ENCODE results near the gene ARHGAP10.

DNA sequence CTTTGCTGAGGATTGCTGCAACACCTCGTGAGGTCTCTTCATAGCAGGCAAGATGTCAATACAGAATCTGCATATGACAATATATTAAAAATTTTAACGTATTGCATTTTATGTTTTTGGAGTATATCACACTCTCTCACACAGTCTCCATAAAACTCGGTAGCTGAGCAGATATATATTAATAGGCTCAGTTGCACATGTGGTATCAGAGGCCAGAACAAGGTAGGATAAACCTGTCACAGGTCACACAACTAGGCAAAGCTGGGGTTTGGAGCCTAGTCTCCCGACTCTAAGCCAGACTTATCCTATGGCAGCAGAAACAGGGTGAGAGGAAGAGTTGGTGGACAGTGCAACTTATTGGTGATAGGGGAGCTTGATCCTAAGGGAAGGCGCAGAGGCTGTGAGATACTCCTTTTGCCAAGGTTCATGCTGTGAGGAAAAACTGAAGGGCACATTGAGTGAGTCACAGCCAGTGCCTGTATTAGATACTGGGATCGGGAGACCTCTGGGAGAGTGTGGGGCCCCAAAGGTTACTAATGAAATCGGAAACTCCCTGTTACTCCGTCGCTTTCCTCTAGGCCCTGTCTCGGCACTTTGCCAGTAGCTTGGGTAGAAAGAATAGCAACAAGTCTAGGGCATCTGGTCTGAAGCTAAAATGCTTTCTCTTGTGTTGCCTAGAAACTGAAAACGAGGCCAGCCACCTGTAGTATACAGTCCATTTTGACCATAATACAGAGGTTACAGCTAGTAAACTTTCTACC, 195.7 kb downstream of the ARHGAP10 start:
- TF ChIP-seq, protein P1, sequence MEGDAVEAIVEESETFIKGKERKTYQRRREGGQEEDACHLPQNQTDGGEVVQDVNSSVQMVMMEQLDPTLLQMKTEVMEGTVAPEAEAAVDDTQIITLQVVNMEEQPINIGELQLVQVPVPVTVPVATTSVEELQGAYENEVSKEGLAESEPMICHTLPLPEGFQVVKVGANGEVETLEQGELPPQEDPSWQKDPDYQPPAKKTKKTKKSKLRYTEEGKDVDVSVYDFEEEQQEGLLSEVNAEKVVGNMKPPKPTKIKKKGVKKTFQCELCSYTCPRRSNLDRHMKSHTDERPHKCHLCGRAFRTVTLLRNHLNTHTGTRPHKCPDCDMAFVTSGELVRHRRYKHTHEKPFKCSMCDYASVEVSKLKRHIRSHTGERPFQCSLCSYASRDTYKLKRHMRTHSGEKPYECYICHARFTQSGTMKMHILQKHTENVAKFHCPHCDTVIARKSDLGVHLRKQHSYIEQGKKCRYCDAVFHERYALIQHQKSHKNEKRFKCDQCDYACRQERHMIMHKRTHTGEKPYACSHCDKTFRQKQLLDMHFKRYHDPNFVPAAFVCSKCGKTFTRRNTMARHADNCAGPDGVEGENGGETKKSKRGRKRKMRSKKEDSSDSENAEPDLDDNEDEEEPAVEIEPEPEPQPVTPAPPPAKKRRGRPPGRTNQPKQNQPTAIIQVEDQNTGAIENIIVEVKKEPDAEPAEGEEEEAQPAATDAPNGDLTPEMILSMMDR (conservative IDR thresholded peaks at IDR 0.05; ENCODE audit: low read depth, low read length) = no peak
- TF ChIP-seq EZH2 (IDR thresholded peaks at IDR 0.05; ENCODE audit: low read length, unreplicated experiment) (no peak), EZH2phosphoT487 (IDR thresholded peaks at IDR 0.05; ENCODE audit: borderline replicate concordance, low read length) (no peak)
